H1 (cell line): ENCODE measurements around the gene TTC21A. TPM values are rescaled to one million over a fixed set of nuclear protein-coding genes. Genes with fewer than 3 reads are reported as not detected.

Experiments
- CTCF ChIA-PET: fragments of 300-600 bp; sonication (Branson Sonifier 250); formaldehyde crosslinking; loops from one replicate; lab custom pipeline; 2021; ENCODE audit not compliant: partially characterized antibody; lab: Charles Lee
- POLR2A ChIA-PET: fragments of 300-600 bp; sonication (Branson Sonifier 250); formaldehyde crosslinking; loops from one replicate; lab custom pipeline; 2021; ENCODE audit warnings: inconsistent platforms; ENCODE audit not compliant: partially characterized antibody; lab: Charles Lee
- DNase-seq, 2 experiments: peaks; one replicate each; pipeline versions ENCODE4 v3.0.0 to v3.0.0-alpha.2; 2010 to 2022; ENCODE audit warnings: low spot score in 2 of 2, low read depth in 1 of 2, mixed read lengths in 1 of 2
- FAIRE-seq: peaks from 2 replicates; lab custom pipeline; 2011; peaks lifted over from hg19 to GRCh38; lab: Jason Lieb, UNC
- H2AFZ ChIP-seq: 2 replicates; pipeline ENCODE4 v1.8.1; 2012; ENCODE audit warnings: low read length, inconsistent platforms
- H2AK5ac ChIP-seq: 2 replicates; pipeline ENCODE4 v1.6.1; 2013; ENCODE audit warnings: low read depth, low read length
- H2BK120ac ChIP-seq: replicated peaks from 2 replicates; pipeline ENCODE3; 2013; ENCODE audit warnings: low read depth, low read length, inconsistent platforms
- H2BK12ac ChIP-seq: 2 replicates; pipeline ENCODE4 v1.6.1; 2013; ENCODE audit warnings: low read depth, low read length
- H2BK15ac ChIP-seq: 2 replicates; pipeline ENCODE4 v1.6.1; 2013; ENCODE audit warnings: low read length
- H2BK20ac ChIP-seq: 2 replicates; pipeline ENCODE4 v1.6.1; 2013; ENCODE audit warnings: low read length
- H2BK5ac ChIP-seq: 2 replicates; pipeline ENCODE4 v1.6.1; 2013; ENCODE audit warnings: low read depth, low read length
- H3K14ac ChIP-seq: 2 replicates; pipeline ENCODE4 v1.6.1; 2013; ENCODE audit warnings: inconsistent platforms; ENCODE audit not compliant: insufficient read length
- H3K18ac ChIP-seq: 2 replicates; pipeline ENCODE4 v1.6.1; 2013; ENCODE audit warnings: low read length; ENCODE audit errors: extremely low read depth
- H3K23ac ChIP-seq: 2 replicates; pipeline ENCODE4 v1.6.1; 2013; ENCODE audit warnings: inconsistent platforms; ENCODE audit not compliant: insufficient read length
- H3K23me2 ChIP-seq: 2 replicates; pipeline ENCODE4 v1.6.1; 2013; ENCODE audit warnings: low read depth, low read length
- H3K27ac ChIP-seq: 2 replicates; pipeline ENCODE4 v1.6.1; 2011; ENCODE audit warnings: low read depth, low read length, inconsistent platforms
- H3K27me3 ChIP-seq, 4 experiments: replicated peaks in 1 of 4; 1 replicate in 1 of 4; 2 replicates in 3 of 4; pipeline versions ENCODE4 v1.6.1 to v1.8.1; 2011 to 2013; ENCODE audit warnings: low read length in 3 of 4, mild to moderate bottlenecking in 3 of 4, inconsistent platforms in 2 of 4, mixed read lengths in 2 of 4, moderate library complexity in 1 of 4; ENCODE audit not compliant: control insufficient read depth in 3 of 4, insufficient read depth in 3 of 4; ENCODE audit errors: extremely low read depth in 1 of 4
- H3K36me3 ChIP-seq, 4 experiments: 2 replicates each; pipeline versions ENCODE4 v1.6.1 to v1.8.1; 2011 to 2013; ENCODE audit warnings: mild to moderate bottlenecking in 4 of 4, low read length in 3 of 4, moderate library complexity in 2 of 4, control low read depth in 1 of 4, inconsistent platforms in 1 of 4; ENCODE audit not compliant: insufficient read depth in 4 of 4, control insufficient read depth in 2 of 4
- H3K4ac ChIP-seq: replicated peaks from 2 replicates; pipeline ENCODE3; 2013; ENCODE audit warnings: low read length, low read depth, mixed read lengths, inconsistent platforms; ENCODE audit not compliant: insufficient read length
- H3K4me1 ChIP-seq, 4 experiments: replicated peaks in 1 of 4; 1 replicate in 1 of 4; 2 replicates in 3 of 4; pipeline versions ENCODE4 v1.6.1 to v1.8.1; 2011 to 2013; ENCODE audit warnings: low read length in 3 of 4, inconsistent platforms in 2 of 4, mixed read lengths in 1 of 4; ENCODE audit not compliant: insufficient read depth in 4 of 4, control insufficient read depth in 3 of 4
- H3K4me2 ChIP-seq, 2 experiments: 2 replicates each; pipeline versions ENCODE4 v1.6.1 to v1.8.1; 2011 to 2013; ENCODE audit warnings: low read depth in 2 of 2, low read length in 2 of 2, control low read depth in 1 of 2, inconsistent platforms in 1 of 2, mild to moderate bottlenecking in 1 of 2; ENCODE audit not compliant: insufficient read depth in 1 of 2
- H3K4me3 ChIP-seq, 4 experiments: fragments of 200-600, 300-600 bp in 1 of 4; sonication (generic), shearing (Covaris generic), sonication (Bioruptor Twin) in 1 of 4; 2 replicates each; pipeline versions ENCODE4 v1.5.1 to v1.8.1; 2011 to 2016; ENCODE audit warnings: low read length in 4 of 4, low read depth in 3 of 4, control low read depth in 2 of 4, inconsistent platforms in 2 of 4, mild to moderate bottlenecking in 2 of 4, mixed read lengths in 1 of 4, moderate library complexity in 1 of 4; ENCODE audit not compliant: insufficient read depth in 2 of 4; ENCODE audit errors: extremely low read depth in 1 of 4
- H3K56ac ChIP-seq: replicated peaks from 2 replicates; pipeline ENCODE3; 2013; ENCODE audit warnings: low read depth, mild to moderate bottlenecking, mixed read lengths, low read length, inconsistent platforms; ENCODE audit not compliant: insufficient read length
- H3K79me1 ChIP-seq: 2 replicates; pipeline ENCODE4 v1.6.1; 2013; ENCODE audit warnings: low read depth, low read length, control low read depth
- H3K79me2 ChIP-seq, 2 experiments: 2 replicates each; pipeline versions ENCODE4 v1.6.1 to v1.8.1; 2012 to 2013; ENCODE audit warnings: low read length in 2 of 2, mild to moderate bottlenecking in 2 of 2, inconsistent platforms in 1 of 2; ENCODE audit not compliant: insufficient read depth in 2 of 2, control insufficient read depth in 1 of 2
- H3K9ac ChIP-seq, 4 experiments: replicated peaks in 1 of 4; 1 replicate in 1 of 4; 2 replicates in 3 of 4; pipeline versions ENCODE4 v1.6.1 to v1.8.1; 2011 to 2013; ENCODE audit warnings: low read depth in 3 of 4, low read length in 3 of 4, control low read depth in 2 of 4, mild to moderate bottlenecking in 2 of 4, moderate library complexity in 2 of 4, inconsistent platforms in 1 of 4; ENCODE audit errors: extremely low read depth in 1 of 4
- H3K9me3 ChIP-seq, 2 experiments: 2 replicates each; pipeline versions ENCODE4 v1.6.1 to v1.8.1; 2012 to 2013; ENCODE audit warnings: mild to moderate bottlenecking in 2 of 2, moderate library complexity in 2 of 2, control low read depth in 1 of 2, inconsistent platforms in 1 of 2, low read depth in 1 of 2, low read length in 1 of 2, mixed read lengths in 1 of 2; ENCODE audit not compliant: insufficient read depth in 2 of 2
- H4K20me1 ChIP-seq, 2 experiments: replicated peaks in 1 of 2; 2 replicates each; pipeline versions ENCODE3 to v1.8.1; 2011 to 2013; ENCODE audit warnings: inconsistent platforms in 2 of 2, low read length in 2 of 2, mild to moderate bottlenecking in 1 of 2; ENCODE audit not compliant: insufficient read depth in 2 of 2, control insufficient read depth in 1 of 2
- H4K5ac ChIP-seq: 2 replicates; pipeline ENCODE4 v1.6.1; 2013; ENCODE audit warnings: low read length, low read depth, mixed read lengths, inconsistent platforms; ENCODE audit not compliant: insufficient read length
- H4K8ac ChIP-seq: 2 replicates; pipeline ENCODE4 v1.8.0; 2013; ENCODE audit warnings: mild to moderate bottlenecking, moderate library complexity, low read length, inconsistent platforms; ENCODE audit not compliant: insufficient read depth; ENCODE audit errors: extremely low read depth
- H4K91ac ChIP-seq: replicated peaks from 2 replicates; pipeline ENCODE3; 2013; ENCODE audit warnings: low read length, mixed read lengths, inconsistent platforms; ENCODE audit not compliant: insufficient read length
- BACH1 ChIP-seq: IDR thresholded peaks from 2 replicates; pipeline ENCODE4 v1.6.1; 2012; ENCODE audit warnings: low read length, improper control_type of control experiment
- BCL11A ChIP-seq, 2 experiments: IDR thresholded peaks; one replicate each; pipeline ENCODE4 v1.6.1; 2011; ENCODE audit warnings: low read depth in 2 of 2, low read length in 2 of 2, mild to moderate bottlenecking in 2 of 2
- CBX5 ChIP-seq: fragments of 300-800, 300-1000 bp; sonication (generic); IDR thresholded peaks from 2 replicates; pipeline ENCODE4 v1.7.1; 2016; ENCODE audit warnings: antibody characterized with exemption, low read length, low read depth
- CTBP2 ChIP-seq: IDR thresholded peaks from 2 replicates; pipeline ENCODE4 v1.7.0; 2011; ENCODE audit warnings: borderline replicate concordance, mild to moderate bottlenecking, moderate library complexity, mixed read lengths, low read length; ENCODE audit not compliant: insufficient read depth, insufficient read length
- FOSL1 ChIP-seq: IDR thresholded peaks from 2 replicates; pipeline ENCODE4 v1.6.1; 2011; ENCODE audit warnings: mild to moderate bottlenecking, low read depth, low read length, moderate library complexity; ENCODE audit not compliant: insufficient read depth
- SAP30 ChIP-seq: fragments of 300-600 bp; sonication (generic); IDR thresholded peaks from 2 replicates; pipeline ENCODE4 v1.7.1; 2012; ENCODE audit warnings: low read length, moderate library complexity, mild to moderate bottlenecking, inconsistent platforms; ENCODE audit not compliant: insufficient read depth, insufficient replicate concordance
- SIX5 ChIP-seq: IDR thresholded peaks from 2 replicates; pipeline ENCODE4 v1.6.1; 2011; ENCODE audit warnings: mild to moderate bottlenecking, low read depth, low read length
- SRF ChIP-seq: IDR thresholded peaks from 2 replicates; pipeline ENCODE4 v1.6.1; 2011; ENCODE audit warnings: mild to moderate bottlenecking, low read depth, low read length, moderate library complexity
- WGBS, 2 experiments: shearing (Covaris generic) in 1 of 2; methylation state at CpG; one replicate each; pipeline versions ENCODE4 v1.1.6 to v1.1.7; 2013 to 2015; ENCODE audit warnings: low lambda C conversion rate in 2 of 2, mixed read lengths in 2 of 2, inconsistent platforms in 1 of 2, low coverage in 1 of 2, missing lambda C conversion rate in 1 of 2; ENCODE audit not compliant: insufficient replicate concordance in 2 of 2, insufficient coverage in 1 of 2, insufficient read length in 1 of 2; ENCODE audit errors: extremely low coverage in 1 of 2, missing lambda C conversion rate in 1 of 2; 5-methylcytosine and 5-hydroxymethylcytosine counted together
- polyA plus RNA-seq, 7 experiments: library from polyadenylated mRNA; depleted of rRNA in 3 of 7; stranded (reverse) in 5 of 7; unstranded in 2 of 7; fragments of >200 nt in 5 of 7; fragments of 200-250 nt in 2 of 7; gene quantifications; 1 replicate in 5 of 7; 2 replicates in 1 of 7; 4 replicates in 1 of 7; pipeline versions ENCODE4 v1.2.1 to v1.2.3, GENCODE V29; 2011 to 2013; ENCODE audit warnings: missing spikeins in 2 of 7, mixed read lengths in 2 of 7
- total RNA-seq: library from RNA; stranded (reverse); fragmentation: NEBNext Ultra II Directional; extraction: Animal tissue kit (Norgen Biotek cat#: 25700); gene quantifications from 2 replicates; pipeline ENCODE4 v1.2.1, GENCODE V29; 2021

The TTC21A gene
- total and polyA plus RNA-seq, 2 of the 8 experiments (the other 6 are each of a cell fraction or from before 2014, with no cell fraction given) = 2.3 to 2.8 TPM

GRCh38 chr3:39146083-39146501 lies 38.6 kb downstream of the TTC21A start:
- Histone ChIP-seq H4K5ac (no peak overlapping the region), H2BK15ac (no peak overlapping the region), H2AK5ac (no peak overlapping the region), H4K20me1 (peaks cover 3 to 30% of the 10 kb centered on the region in 2 experiments), H3K27me3 (no peaks in the 10 kb centered on the region), H3K4me1 (peaks cover 17 to 40% (median 28%) of the 10 kb centered on the region in 4 experiments), H3K9ac (no peak overlapping the region), H3K27ac (no peak overlapping the region), H2BK12ac (no peak overlapping the region), H4K91ac (no peak overlapping the region), H3K4ac (no peak overlapping the region), H3K4me2 (no peak overlapping the region), H4K8ac (no peak overlapping the region; the same call in 1 of the 2 replicates), H2BK5ac (no peak overlapping the region), H3K9me3 (no peaks in the 10 kb centered on the region), H2AFZ (no peak overlapping the region), H3K36me3 (peaks cover 14 to 41% (median 21%) of the 10 kb centered on the region in 4 experiments; a peak in 6 of 8 replicates), H3K14ac (no peak overlapping the region), H3K79me1 (peaks cover 18% of the 10 kb centered on the region; the same call in 1 of the 2 replicates), H3K79me2 (peaks cover 14 to 44% of the 10 kb centered on the region in 2 experiments), H3K18ac (no peak overlapping the region), H3K23me2 (peaks cover 3% of the 10 kb centered on the region; the same call in 1 of the 2 replicates), H2BK20ac (no peak overlapping the region), H2BK120ac (no peak overlapping the region), H3K23ac (no peak overlapping the region), H3K4me3 (no peak overlapping the region), H3K56ac (no peak overlapping the region)
- CTCF ChIA-PET = interaction anchor here (0.9 to 2.8 kb wide), 9 partner anchors 9 to 146 kb away, joined by 3 to 11 read pairs (median 3); no protein-coding TSS in a partner anchor
- FAIRE-seq (no peak), DNase-seq (no peak)
- POLR2A ChIA-PET = interaction anchor here (1.2 to 2.0 kb wide), 2 partner anchors 8 to 19 kb away, joined by 5 to 8 read pairs; no protein-coding TSS in a partner anchor
- 80% methylated on average over 11 of the region's 11 CpGs; no CpG with 5 or more reads in 1 of the 2 experiments for WGBS, 2 experiments
- TF ChIP-seq CTBP2 = no peak
- TF ChIP-seq SRF = no peak
- TF ChIP-seq SIX5 = no peak
- no peak for TF ChIP-seq BACH1
- no peak for TF ChIP-seq SAP30
- no peak for TF ChIP-seq CBX5
- no peak for TF ChIP-seq FOSL1
- TF ChIP-seq BCL11A (IDR thresholded peaks at IDR 0.05; ENCODE audit: low read depth in 2 of 2, low read length in 2 of 2) = no peak
